Measurements from ENCODE around the gene BEGAIN. TPM values are rescaled to one million over a fixed set of nuclear protein-coding genes. Genes with fewer than 3 reads are reported as not detected.

BEGAIN gene
- total and polyA plus RNA-seq, 7 donors, result 0.36 to 1.4 (median 0.60) TPM

DNA sequence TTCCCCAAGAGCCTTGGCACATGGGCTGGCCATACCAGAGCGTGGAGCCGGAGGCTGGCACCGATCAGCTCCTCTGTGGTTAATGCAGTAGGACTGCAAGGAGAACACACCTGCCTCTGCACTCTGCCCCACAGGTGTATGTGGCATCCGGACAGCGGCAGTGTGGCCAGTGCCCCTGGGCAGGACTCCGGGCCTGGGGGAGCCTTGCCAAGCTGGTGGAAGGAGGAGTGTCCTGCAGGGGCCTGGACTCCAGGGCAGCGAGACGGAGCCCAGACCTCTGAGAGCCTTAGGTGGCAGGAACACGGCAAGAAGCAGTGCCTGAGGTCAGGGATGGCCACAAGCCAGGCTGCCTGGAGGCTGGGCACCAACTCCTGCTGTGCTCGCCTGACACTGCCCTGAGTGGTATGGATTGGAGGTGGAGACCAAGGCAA, 5.3 kb upstream of the BEGAIN start:
- intact Hi-C loops (cut with DNase I), result no loop called here
- Histone ChIP-seq H3K27me3 (peaks cover 5 to 42% (median 20%) of the 10 kb centered on the region in 3 donors), H3K4me3 (no peak overlapping the region), H3K36me3 (no peaks in the 10 kb centered on the region), H3K27ac (no peak overlapping the region), H3K4me1 (no peaks in the 10 kb centered on the region), H3K9me3 (no peaks in the 10 kb centered on the region)
- WGBS, 2 donors, result 88 to 91% methylated on average over 10 of the region's 10 CpGs
- TF ChIP-seq EP300 (IDR thresholded peaks at IDR 0.05) (no peak), POLR2AphosphoS5 (IDR thresholded peaks at IDR 0.05) (no peak), POLR2A (IDR thresholded peaks at IDR 0.05) (no peak)
- TF ChIP-seq, protein P1, sequence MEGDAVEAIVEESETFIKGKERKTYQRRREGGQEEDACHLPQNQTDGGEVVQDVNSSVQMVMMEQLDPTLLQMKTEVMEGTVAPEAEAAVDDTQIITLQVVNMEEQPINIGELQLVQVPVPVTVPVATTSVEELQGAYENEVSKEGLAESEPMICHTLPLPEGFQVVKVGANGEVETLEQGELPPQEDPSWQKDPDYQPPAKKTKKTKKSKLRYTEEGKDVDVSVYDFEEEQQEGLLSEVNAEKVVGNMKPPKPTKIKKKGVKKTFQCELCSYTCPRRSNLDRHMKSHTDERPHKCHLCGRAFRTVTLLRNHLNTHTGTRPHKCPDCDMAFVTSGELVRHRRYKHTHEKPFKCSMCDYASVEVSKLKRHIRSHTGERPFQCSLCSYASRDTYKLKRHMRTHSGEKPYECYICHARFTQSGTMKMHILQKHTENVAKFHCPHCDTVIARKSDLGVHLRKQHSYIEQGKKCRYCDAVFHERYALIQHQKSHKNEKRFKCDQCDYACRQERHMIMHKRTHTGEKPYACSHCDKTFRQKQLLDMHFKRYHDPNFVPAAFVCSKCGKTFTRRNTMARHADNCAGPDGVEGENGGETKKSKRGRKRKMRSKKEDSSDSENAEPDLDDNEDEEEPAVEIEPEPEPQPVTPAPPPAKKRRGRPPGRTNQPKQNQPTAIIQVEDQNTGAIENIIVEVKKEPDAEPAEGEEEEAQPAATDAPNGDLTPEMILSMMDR (IDR thresholded peaks at IDR 0.05), result no peak
- DNase-seq, result peak; percentile 54

DNA sequence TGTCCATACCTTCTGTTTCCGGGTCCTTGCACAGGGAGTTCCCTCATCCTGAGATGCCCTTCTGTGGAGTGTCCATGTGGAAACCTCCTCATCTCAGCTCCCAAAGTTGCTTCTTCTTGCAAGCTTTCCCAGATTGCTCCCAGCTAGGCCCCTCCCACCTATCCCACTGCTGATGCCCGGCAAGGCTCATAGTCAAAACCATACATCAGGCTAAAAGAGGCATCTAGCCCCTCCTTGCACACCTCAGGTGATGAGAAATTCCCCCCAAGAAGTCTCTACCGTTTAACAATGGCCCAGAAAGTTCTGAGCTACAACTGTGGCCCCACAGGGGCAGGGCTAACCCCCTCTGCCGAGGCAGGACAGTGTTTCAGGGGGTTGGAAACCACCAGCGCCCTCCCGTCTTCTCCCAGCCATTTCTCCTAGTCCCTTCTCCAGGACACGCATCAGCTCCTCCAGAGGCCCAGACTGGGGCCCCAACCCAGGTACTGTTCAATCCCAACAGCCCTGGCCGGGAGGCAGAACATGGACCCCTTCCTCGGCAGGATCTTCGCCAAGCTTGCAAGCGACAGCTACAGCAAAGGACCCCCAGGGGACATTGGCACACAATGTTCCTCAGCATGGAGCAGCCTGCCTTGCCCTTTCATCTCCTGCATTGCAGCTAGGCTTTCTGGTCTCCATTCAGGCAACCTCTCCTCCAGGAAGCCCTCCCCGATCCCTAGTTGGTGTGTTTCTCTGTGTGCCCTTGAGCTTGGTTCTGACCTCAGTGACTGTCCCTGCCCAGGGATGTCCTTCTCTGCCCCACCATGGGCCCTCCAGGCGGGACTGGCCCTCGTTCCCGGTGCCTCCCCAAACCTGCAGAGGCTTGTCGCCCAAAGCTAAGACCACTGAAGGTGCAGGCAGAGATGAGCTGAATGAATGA, 4.5 kb upstream of the BEGAIN start:
- H3K27me3 ChIP-seq, result peaks cover 7 to 46% (median 23%) of the 10 kb centered on the region in 3 donors

DNA sequence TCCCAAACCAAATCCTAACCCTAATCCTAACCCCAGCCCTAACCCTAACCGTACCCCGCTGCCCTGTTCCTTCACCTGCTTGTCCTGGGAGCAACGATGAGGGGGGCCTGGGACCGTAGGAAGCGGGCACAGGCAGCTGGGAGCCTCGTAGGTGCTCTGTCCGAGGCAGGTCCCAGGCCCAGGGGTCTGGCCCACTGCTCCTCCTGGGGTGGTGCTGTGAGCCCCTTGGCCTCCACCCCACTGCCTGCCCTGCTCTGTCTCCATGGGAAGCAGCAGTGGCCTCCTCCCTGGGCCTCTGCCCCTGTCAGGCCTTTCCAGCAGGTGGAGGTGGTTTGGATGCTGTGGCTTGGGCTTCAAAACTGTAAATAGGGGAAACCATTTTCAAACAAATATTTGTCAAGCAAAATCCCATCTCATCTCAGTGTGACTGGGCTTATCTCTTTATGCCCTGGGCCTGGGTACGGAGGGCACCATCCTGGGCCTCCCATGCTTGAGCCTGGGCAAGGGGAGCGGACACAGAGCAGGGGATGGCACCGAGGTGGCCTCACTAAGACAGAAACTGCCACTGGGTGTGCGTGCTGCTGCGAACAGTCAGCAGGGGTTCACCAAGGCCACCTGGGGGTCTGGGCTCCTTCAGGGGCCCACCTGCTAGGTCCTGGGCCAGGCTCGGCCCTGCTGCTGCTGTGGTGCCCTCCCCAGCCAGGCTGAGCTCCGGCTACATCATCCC, 3.7 kb upstream of the BEGAIN start:
- 92 to 94% methylated on average over 14 of the region's 14 CpGs for WGBS, 2 donors
- Histone ChIP-seq H3K36me3 (no peaks in the 10 kb centered on the region), H3K9me3 (no peaks in the 10 kb centered on the region), H3K4me1 (peaks cover 0 to 9% (median 7%) of the 10 kb centered on the region in 4 donors), H3K27ac (no peak overlapping the region), H3K27me3 (peaks cover 15 to 54% (median 31%) of the 10 kb centered on the region in 3 donors), H3K4me3 (no peak overlapping the region)
- no peak for TF ChIP-seq EP300 (IDR thresholded peaks at IDR 0.05)
- TF ChIP-seq POLR2AphosphoS5 (IDR thresholded peaks at IDR 0.05), result no peak
- no peak for TF ChIP-seq POLR2A (IDR thresholded peaks at IDR 0.05)
- TF ChIP-seq, protein P1 (IDR thresholded peaks at IDR 0.05), result no peak
- peak; percentile 40 for DNase-seq
- intact Hi-C loops (cut with DNase I), result no loop called here

More for the DNA sequence above, 4.5 kb upstream of the BEGAIN start:
- Histone ChIP-seq H3K4me3 (no peak overlapping the region), H3K9me3 (no peaks in the 10 kb centered on the region), H3K27ac (no peak overlapping the region), H3K36me3 (no peaks in the 10 kb centered on the region), H3K4me1 (peaks cover 0 to 3% (median 3%) of the 10 kb centered on the region in 4 donors)
- peak; percentile 50 for DNase-seq
- 87 to 90% methylated on average over 16 of the region's 16 CpGs for WGBS, 2 donors
- intact Hi-C loops (cut with DNase I), result no loop called here
- TF ChIP-seq POLR2AphosphoS5 (IDR thresholded peaks at IDR 0.05) (no peak), EP300 (IDR thresholded peaks at IDR 0.05) (no peak), POLR2A (IDR thresholded peaks at IDR 0.05) (no peak)
- TF ChIP-seq, protein P1 (IDR thresholded peaks at IDR 0.05), result no peak

DNA sequence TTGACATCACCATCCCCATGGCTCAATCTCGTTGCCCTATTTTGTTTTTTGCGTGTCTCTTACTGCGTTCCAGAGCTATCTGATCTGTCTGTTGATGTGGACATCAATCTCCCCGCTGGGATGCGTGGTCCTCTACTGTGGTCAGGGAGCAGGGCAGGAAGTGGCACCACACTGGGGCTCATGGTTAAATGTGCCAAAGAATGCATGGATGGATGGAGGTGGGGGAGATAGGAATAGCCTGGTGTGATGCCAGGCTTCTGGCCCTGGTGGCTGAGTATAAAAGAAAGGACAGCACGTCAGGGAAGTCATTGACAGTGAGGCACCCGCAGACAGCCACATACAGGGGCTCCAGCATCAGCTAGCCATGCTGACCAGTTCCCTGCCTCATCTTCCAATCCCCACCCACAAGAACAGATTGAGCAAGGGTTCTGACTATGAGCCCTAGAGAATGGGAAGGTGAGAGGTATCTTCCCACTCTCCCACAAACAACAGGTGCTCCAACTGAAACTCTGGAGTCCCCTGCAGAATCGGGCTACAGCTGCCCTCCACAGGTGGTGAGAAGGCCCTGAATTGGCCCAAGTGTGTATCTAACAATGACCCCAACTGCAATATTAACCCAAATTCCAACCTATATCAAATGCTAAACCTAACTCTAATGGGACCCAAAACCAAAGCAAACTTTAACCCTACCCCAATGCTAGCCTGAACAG, 2.7 kb upstream of the BEGAIN start:
- H3K4me1 ChIP-seq, result peaks cover 0 to 9% (median 7%) of the 10 kb centered on the region in 4 donors
- intact Hi-C loops (cut with DNase I), result no loop called here
- WGBS, 2 donors, result 82 to 87% methylated on average over 8 of the region's 8 CpGs
- no peaks in the 10 kb centered on the region for H3K9me3 ChIP-seq
- H3K27me3 ChIP-seq, result peaks cover 19 to 58% (median 32%) of the 10 kb centered on the region in 3 donors
- H3K4me3 ChIP-seq, result no peak overlapping the region
- peak; percentile 35 for DNase-seq
- H3K36me3 ChIP-seq, result no peaks in the 10 kb centered on the region
- H3K27ac ChIP-seq, result no peak overlapping the region
- TF ChIP-seq, protein P1 (IDR thresholded peaks at IDR 0.05), result no peak
- TF ChIP-seq POLR2A (IDR thresholded peaks at IDR 0.05) (no peak), POLR2AphosphoS5 (IDR thresholded peaks at IDR 0.05) (no peak), EP300 (IDR thresholded peaks at IDR 0.05) (no peak)
